ENCODE measurements around the gene PRPF39.

DNA sequence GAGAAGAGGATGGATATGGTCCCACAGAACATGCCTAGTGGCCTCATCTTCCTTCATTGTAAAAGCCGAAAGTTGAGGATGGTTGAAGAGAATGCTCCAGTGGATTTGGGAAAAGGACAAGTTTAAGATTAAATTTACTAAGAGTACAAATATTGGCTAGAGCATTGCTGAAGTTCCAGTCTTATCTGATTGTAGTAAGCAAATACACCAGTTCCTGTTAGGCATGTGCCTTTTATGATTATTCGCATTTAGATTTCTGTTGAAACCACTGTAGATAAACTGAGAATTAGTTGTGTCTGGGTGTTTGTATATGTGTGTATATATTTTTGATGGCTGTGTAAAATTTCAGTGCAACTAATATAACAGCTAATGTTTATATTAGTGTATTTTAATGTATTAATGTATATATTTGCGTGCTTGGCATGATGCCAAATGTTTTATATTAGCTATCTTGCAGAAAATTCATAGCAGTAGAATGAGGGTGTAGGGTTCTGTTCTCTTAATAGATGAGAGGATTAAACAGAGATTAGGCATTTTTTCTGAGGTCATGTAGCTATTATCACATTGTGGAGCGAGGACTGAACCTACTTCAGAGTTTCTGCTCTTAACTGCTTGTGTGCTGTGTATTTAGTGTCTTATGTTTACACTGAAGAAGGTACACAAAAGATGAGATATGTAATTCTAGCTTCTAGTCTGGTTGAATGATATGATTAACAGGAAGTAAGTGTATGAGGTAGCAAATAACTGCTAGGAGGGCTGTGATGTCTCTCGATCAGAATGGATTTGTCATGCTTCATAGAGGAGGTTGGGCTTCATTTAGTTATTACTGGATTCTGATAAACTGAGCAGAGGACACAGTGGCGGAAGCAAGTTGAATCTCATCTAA, 29.2 kb downstream of the PRPF39 start:
- TF ChIP-seq, protein P1, sequence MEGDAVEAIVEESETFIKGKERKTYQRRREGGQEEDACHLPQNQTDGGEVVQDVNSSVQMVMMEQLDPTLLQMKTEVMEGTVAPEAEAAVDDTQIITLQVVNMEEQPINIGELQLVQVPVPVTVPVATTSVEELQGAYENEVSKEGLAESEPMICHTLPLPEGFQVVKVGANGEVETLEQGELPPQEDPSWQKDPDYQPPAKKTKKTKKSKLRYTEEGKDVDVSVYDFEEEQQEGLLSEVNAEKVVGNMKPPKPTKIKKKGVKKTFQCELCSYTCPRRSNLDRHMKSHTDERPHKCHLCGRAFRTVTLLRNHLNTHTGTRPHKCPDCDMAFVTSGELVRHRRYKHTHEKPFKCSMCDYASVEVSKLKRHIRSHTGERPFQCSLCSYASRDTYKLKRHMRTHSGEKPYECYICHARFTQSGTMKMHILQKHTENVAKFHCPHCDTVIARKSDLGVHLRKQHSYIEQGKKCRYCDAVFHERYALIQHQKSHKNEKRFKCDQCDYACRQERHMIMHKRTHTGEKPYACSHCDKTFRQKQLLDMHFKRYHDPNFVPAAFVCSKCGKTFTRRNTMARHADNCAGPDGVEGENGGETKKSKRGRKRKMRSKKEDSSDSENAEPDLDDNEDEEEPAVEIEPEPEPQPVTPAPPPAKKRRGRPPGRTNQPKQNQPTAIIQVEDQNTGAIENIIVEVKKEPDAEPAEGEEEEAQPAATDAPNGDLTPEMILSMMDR (IDR thresholded peaks at IDR 0.05) = no peak
- TF ChIP-seq POLR2AphosphoS5 (IDR thresholded peaks at IDR 0.05) = no peak

Measured in upper lobe of left lung (tissue), 4 donors.